HCT116 (cell line): Measurements from ENCODE around the gene ABL2.

ENCODE experiments used
- ATF3 ChIP-seq: IDR thresholded peaks from 2 replicates; pipeline ENCODE4 v1.6.1; 2012
- CTCF ChIP-seq, 3 experiments: fragments of 200-600 bp in 1 of 3; sonication (generic) in 1 of 3; IDR thresholded peaks in 2 of 3; conservative IDR thresholded peaks in 1 of 3; 2 replicates each; pipeline ENCODE4 v1.5.1; 2012 to 2017; ENCODE audit warnings: low read depth in 2 of 3, low read length in 2 of 3, antibody characterized with exemption in 1 of 3, borderline replicate concordance in 1 of 3, control low read depth in 1 of 3, mild to moderate bottlenecking in 1 of 3, mixed read lengths in 1 of 3, mixed run types in 1 of 3, moderate library complexity in 1 of 3; ENCODE audit not compliant: insufficient read depth in 1 of 3
- EZH2 ChIP-seq: fragments of 200-600 bp; sonication (generic); IDR thresholded peaks from 2 replicates; pipeline ENCODE4 v1.6.1; 2017; ENCODE audit warnings: antibody characterized with exemption, mixed run types
- EZH2phosphoT487 ChIP-seq: fragments of 200-600 bp; IDR thresholded peaks from 2 replicates; pipeline ENCODE4 v1.6.1; 2018; ENCODE audit warnings: antibody characterized with exemption, borderline replicate concordance
- JUND ChIP-seq: IDR thresholded peaks from 2 replicates; pipeline ENCODE4 v1.6.1; 2012
- MAX ChIP-seq: IDR thresholded peaks from 2 replicates; pipeline ENCODE4 v1.6.1; 2012
- POLR2A ChIP-seq: IDR thresholded peaks from 2 replicates; pipeline ENCODE4 v1.7.0; 2011; ENCODE audit warnings: borderline replicate concordance; ENCODE audit not compliant: insufficient read depth, insufficient read length; ENCODE audit errors: extremely low read depth
- POLR2AphosphoS5 ChIP-seq: IDR thresholded peaks from 2 replicates; pipeline ENCODE4 v1.6.1; 2011; ENCODE audit warnings: mild to moderate bottlenecking, low read depth, low read length, moderate library complexity
- REST ChIP-seq: IDR thresholded peaks from 2 replicates; pipeline ENCODE4 v1.6.1; 2012; ENCODE audit warnings: low read depth
- SIN3A ChIP-seq: IDR thresholded peaks from 2 replicates; pipeline ENCODE4 v1.6.1; 2012; ENCODE audit warnings: low read depth
- SRF ChIP-seq: IDR thresholded peaks from 2 replicates; pipeline ENCODE4 v1.6.1; 2012; ENCODE audit warnings: low read depth

GRCh38 chr1:179167955-179168354, 61.5 kb downstream of the ABL2 start:
- TF ChIP-seq CTCF (IDR thresholded peaks at IDR 0.05 in 2 of 3, conservative IDR thresholded peaks at IDR 0.05 in 1 of 3; ENCODE audit: borderline replicate concordance in 1 of 3, insufficient read depth in 1 of 3, low read depth in 2 of 3, low read length in 2 of 3) (no peak), MAX (no peak), POLR2AphosphoS5 (no peak), JUND (no peak), POLR2A (no peak), EZH2 (no peak), ATF3 (no peak), SIN3A (no peak), SRF (no peak), REST (no peak), EZH2phosphoT487 (no peak)
